Measurements from ENCODE around the gene IFIT1. TPM values are rescaled to one million over a fixed set of nuclear protein-coding genes. Genes with fewer than 3 reads are reported as not detected.

The IFIT1 gene
- polyA plus RNA-seq, 1 donor from 2014 or later: not detected

DNA sequence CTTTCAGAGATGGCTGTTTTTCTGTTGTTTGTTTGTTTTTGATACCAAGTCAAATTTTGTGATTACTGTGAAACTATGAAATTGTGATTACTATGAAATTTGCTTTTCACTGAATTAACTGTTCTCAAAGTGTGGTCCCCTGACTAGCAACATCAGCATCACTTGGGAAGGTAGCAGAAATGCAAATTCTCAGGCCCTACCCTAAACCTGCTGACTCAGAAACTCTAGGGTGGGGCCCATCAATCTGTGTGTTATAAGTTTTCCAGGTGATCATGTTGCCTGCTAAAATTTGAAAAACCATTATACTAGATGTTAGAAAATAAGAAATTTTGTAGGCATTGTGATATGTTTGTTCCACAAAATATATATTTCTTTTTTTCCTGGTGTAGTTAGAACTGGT, 13.3 kb upstream of the IFIT1 start:
- no peaks in the 10 kb centered on the region for H3K9me3 ChIP-seq (ENCODE audit: low read length)
- no peak overlapping the region for H3K4me3 ChIP-seq (ENCODE audit: low read length)
- no peak overlapping the region for H2AFZ ChIP-seq (ENCODE audit: low read depth, low read length)
- H3K79me2 ChIP-seq (replicated peaks; ENCODE audit: insufficient read depth, low read length): no peaks in the 10 kb centered on the region
- TF ChIP-seq REST (IDR thresholded peaks at IDR 0.05; ENCODE audit: borderline replicate concordance): no peak
- no peak for TF ChIP-seq CTCF (IDR thresholded peaks at IDR 0.05; ENCODE audit: poor library complexity, severe bottlenecking)
- no peak for TF ChIP-seq RAD21 (conservative IDR thresholded peaks at IDR 0.05)
- TF ChIP-seq POLR2AphosphoS5 (IDR thresholded peaks at IDR 0.05): no peak
- TF ChIP-seq SMC3 (conservative IDR thresholded peaks at IDR 0.05; ENCODE audit: poor library complexity): no peak
- no peak overlapping the region for H3K9ac ChIP-seq (ENCODE audit: low read length)
- H3K36me3 ChIP-seq (ENCODE audit: insufficient read depth, low read length): no peaks in the 10 kb centered on the region
- H3K27ac ChIP-seq (ENCODE audit: low read length): no peak overlapping the region
- no peak overlapping the region for H3K4me2 ChIP-seq (ENCODE audit: low read length)
- H3F3A ChIP-seq (ENCODE audit: insufficient read depth, low read length, poor library complexity, severe bottlenecking): no peaks in the 10 kb centered on the region
- no peaks in the 10 kb centered on the region for H3K27me3 ChIP-seq (ENCODE audit: insufficient read depth, low read depth, low read length)
- H4K20me1 ChIP-seq (ENCODE audit: insufficient read depth): no peaks in the 10 kb centered on the region
- no peaks in the 10 kb centered on the region for H3K9me2 ChIP-seq (ENCODE audit: insufficient read depth, low read length)

- Histone ChIP-seq H3F3A (ENCODE audit: insufficient read depth, low read length, poor library complexity, severe bottlenecking) (no peaks in the 10 kb centered on the region), H3K36me3 (ENCODE audit: insufficient read depth, low read length) (no peaks in the 10 kb centered on the region), H3K79me2 (replicated peaks; ENCODE audit: insufficient read depth, low read length) (no peaks in the 10 kb centered on the region), H3K27ac (ENCODE audit: low read length) (no peak overlapping the region), H3K9me3 (ENCODE audit: low read length) (no peaks in the 10 kb centered on the region), H3K4me2 (ENCODE audit: low read length) (no peak overlapping the region), H3K27me3 (ENCODE audit: insufficient read depth, low read depth, low read length) (no peaks in the 10 kb centered on the region), H3K9ac (ENCODE audit: low read length) (no peak overlapping the region), H3K4me3 (ENCODE audit: low read length) (no peak overlapping the region), H2AFZ (ENCODE audit: low read depth, low read length) (no peak overlapping the region), H3K9me2 (ENCODE audit: insufficient read depth, low read length) (no peaks in the 10 kb centered on the region), H4K20me1 (ENCODE audit: insufficient read depth) (no peaks in the 10 kb centered on the region)
- TF ChIP-seq CTCF (IDR thresholded peaks at IDR 0.05; ENCODE audit: poor library complexity, severe bottlenecking) (no peak), EZH2 (IDR thresholded peaks at IDR 0.05; ENCODE audit: borderline replicate concordance, insufficient read depth, low read length, poor library complexity, severe bottlenecking) (no peak), EP300 (conservative IDR thresholded peaks at IDR 0.05; ENCODE audit: poor library complexity, severe bottlenecking) (no peak)
Observed at GRCh38 chr10:89382757-89383156, 9.7 kb upstream of the IFIT1 start.

Data from neural cell (in vitro differentiated cells).